Left colon (tissue), 2 donors: ENCODE data around the gene FRYL. TPM values are rescaled to one million over a fixed set of nuclear protein-coding genes. Genes with fewer than 3 reads are reported as not detected.
"Not testable (repeated sequence)": the region's sequence is repeated elsewhere in the genome, so short reads cannot be mapped to it uniquely, and the experiment has no call there.

ENCODE experiments used
- ATAC-seq: fragments of 200-7000 bp; cut with Tn5 transposase; one replicate; pipeline ENCODE4 v1.9.1; 2020; ENCODE audit warnings: mild to moderate bottlenecking, moderate library complexity
- DNase-seq, 2 donors: peaks; one replicate each; pipeline ENCODE4 v3.0.0-alpha.2; 2020
- intact Hi-C, 2 donors: fragments of 100-400 bp; cut with DNase I in 1 of 2; cut with micrococcal nuclease in 1 of 2; formaldehyde crosslinking; loops; one replicate each; pipeline versions ENCODE4 v1.11.2 to v1.14.0; 2022; cut with DNase I, micrococcal nuclease
- total RNA-seq, 2 donors: library from RNA; stranded (reverse); fragmentation: NEBNext Ultra II Directional; extraction: Animal tissue kit (Norgen Biotek cat#: 25700); gene quantifications; one replicate each; pipeline ENCODE4 v1.2.1, GENCODE V29; 2021
- donor health status: DM: no; HTN: no; CAD: no.
- donor health status: DM: yes; HTN: yes; CAD: no.

Gene FRYL
- total RNA-seq, 2 donors from 2014 or later: 288 to 437 TPM

- intact Hi-C loops, ATAC-seq, DNase-seq: not testable (repeated sequence)
These were observed 63.8 kb downstream of the FRYL start for GRCh38 chr4:48716285-48716684.

DNA sequence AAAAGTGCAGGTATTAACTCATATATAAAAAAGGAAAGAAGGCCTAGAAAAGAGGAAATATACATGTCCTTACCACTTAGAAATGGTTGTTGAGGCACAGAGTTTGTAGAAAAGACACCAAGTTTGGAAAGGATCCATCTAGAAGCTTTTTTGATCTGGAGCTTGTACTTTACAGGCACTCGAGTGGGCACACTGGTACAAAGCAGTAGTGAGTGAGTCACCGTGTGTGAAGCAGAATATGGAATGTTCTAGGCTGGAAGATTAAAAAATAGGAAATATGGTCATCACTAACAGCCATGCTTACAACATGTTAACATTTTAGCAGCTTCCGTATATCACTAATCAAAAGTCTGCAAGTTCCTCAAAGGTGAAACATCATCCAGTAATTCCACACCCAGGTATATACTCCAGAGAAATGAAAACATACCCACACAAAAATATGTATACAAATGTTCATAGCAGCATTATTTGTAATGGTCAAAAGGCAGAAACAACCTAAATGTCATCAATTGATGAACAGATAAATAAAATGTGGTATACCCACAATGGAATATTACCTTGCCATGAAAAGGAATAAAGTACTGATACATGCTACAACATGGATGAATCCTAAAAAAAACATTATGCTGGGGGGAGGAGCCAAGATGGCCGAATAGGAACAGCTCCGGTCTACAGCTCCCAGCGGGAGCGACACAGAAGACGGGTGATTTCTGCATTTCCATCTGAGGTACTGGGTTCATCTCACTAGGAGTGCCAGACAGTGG lies 69.5 kb downstream of the FRYL start:
- intact Hi-C loops: no loop called here

GRCh38 chr4:48709901-48710300 lies 70.2 kb downstream of the FRYL start:
- ATAC-seq (no peak), DNase-seq (no peak)
- intact Hi-C loops: no loop called here

More for the DNA sequence above, 69.5 kb downstream of the FRYL start:
- no peak for ATAC-seq
- no peak for DNase-seq

GRCh38 chr4:48708610-48709009 lies 71.5 kb downstream of the FRYL start:
- DNase-seq: no peak
- intact Hi-C loops: no loop called here
- no peak for ATAC-seq

DNA sequence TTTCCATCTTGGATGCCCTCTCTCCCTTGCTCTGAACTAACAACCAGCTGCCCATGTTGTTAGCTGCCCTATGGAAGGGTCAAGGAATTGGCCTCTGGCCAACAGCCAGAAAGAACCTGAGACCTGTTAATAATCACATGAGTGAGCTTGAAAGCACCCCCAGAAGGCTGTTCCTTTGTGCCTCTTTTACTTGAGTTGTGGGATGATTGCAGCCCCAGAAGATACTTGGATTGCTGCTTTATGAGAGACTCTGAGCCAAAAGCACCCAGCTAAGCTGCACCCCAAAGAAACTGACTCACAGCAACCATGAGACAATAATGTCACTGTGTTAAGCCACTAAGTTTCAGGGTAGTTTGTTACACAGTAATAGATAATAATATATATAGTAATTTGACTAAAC lies 73.3 kb downstream of the FRYL start:
- DNase-seq (no peak), ATAC-seq (no peak)
- intact Hi-C loops: no loop called here

DNA sequence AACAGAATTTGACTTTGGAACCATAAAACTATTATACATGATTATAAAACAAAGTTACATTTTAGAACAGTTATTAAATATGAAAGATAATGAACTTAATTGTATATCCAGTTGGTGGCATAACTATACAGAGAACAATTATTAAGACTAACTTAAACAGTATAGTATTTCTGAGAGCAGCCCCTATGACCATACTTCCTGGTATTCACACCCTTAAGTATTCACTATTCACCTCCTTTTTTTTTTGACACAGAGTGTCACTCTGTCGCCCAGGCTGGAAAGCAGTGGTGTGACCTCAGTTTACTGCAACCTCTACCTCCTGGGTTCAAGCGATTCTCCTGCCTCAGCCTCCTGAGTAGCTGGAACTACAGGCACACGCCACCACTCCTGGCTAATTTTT lies 74.5 kb downstream of the FRYL start:
- ATAC-seq (peak; percentile 49), DNase-seq (no peak)
- intact Hi-C loops: no loop called here

- no peak for ATAC-seq
- intact Hi-C loops: no loop called here
These were observed 75.8 kb downstream of the FRYL start for GRCh38 chr4:48704091-48704802.

GRCh38 chr4:48699475-48699874 lies 80.6 kb downstream of the FRYL start:
- intact Hi-C loops: loop anchor here in 1 of 2 donors (10.0 kb wide), 1 partner anchor 75 kb away; no protein-coding TSS in a partner anchor
- no peak for DNase-seq
- ATAC-seq: peak; percentile 37

More at GRCh38 chr4:48704091-48704802, 75.8 kb downstream of the FRYL start:
- DNase-seq: no peak

- DNase-seq (peak; percentile 50 to 52), ATAC-seq (peak; percentile 80)
- intact Hi-C loops: loop anchor here in 1 of 2 donors (10.0 kb wide), 1 partner anchor 77 kb away; no protein-coding TSS in a partner anchor
These were observed 81.8 kb downstream of the FRYL start for GRCh38 chr4:48698029-48698971.

DNA sequence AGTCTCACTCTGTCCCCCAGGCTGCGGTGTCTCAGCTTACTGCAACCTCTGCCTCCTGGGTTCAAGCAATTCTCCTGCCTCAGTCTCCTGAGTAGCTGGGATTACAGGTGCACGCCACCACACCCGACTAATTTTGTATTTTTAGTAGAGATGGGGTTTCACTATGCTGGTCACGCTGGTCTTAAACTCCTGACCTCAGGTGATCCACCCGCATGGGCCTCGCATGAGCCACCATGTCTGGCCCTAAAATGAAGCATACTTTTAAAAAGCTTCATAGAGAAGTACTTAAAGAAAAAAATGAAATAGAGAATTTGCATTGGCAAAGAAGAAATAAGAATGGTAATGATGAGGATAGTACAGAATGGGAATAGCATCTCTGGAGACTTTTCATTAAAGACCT lies 82.6 kb downstream of the FRYL start:
- intact Hi-C loops: loop anchor here in 1 of 2 donors (10.0 kb wide), 1 partner anchor 77 kb away; no protein-coding TSS in a partner anchor

DNA sequence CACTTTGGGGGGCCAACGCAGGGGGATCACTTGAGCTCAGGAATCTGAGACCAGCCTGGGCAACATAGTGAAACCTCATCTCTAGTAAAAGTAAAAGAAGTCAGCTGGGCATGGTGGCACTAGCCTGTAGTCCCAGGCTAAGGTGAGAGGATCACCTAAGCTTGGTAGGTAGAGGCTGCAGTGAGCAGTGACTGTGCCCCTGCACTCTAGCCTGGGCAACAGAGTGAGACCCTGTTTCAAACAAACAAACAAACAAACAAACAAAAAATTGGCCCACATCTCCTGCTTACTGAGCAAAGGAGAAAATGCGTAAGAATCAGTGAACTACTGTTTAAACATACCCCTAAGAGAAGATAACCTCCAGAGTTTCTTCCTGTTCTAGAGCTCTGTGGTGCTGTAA lies 85.3 kb downstream of the FRYL start:
- DNase-seq: no peak
- intact Hi-C loops: loop anchor here in 1 of 2 donors (10.0 kb wide), 1 partner anchor 80 kb away; no protein-coding TSS in a partner anchor
- no peak for ATAC-seq

More for the DNA sequence above, 82.6 kb downstream of the FRYL start:
- ATAC-seq, DNase-seq: not testable (repeated sequence)

- ATAC-seq (no peak), DNase-seq (no peak)
- intact Hi-C loops: loop anchor here in 1 of 2 donors (10.0 kb wide), 1 partner anchor 81 kb away; no protein-coding TSS in a partner anchor
These were observed 86.1 kb downstream of the FRYL start for GRCh38 chr4:48693856-48694574.

DNA sequence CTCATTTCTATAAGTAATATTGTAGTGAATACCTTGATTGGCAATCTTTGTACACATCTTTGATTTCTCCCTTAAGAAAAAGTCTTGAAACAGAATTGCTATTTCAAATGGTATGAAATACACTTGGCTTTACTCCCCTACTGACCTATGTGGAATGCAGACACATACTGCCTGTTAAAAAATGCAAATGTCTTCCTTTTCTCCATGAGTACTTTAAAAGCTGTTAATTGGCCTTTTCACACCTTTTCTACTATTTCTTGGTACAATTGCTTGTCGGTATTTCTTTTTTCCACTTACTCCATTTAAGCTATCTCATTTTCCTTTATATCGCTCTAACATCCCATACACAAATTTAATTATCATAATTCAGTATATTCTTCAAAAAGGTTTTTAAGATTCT lies 87.2 kb downstream of the FRYL start:
- intact Hi-C loops: loop anchor here in 1 of 2 donors (10.0 kb wide), 1 partner anchor 82 kb away; no protein-coding TSS in a partner anchor
- ATAC-seq: no peak
- DNase-seq: no peak

GRCh38 chr4:48692044-48692443 lies 88.0 kb downstream of the FRYL start:
- DNase-seq (no peak), ATAC-seq (no peak)
- intact Hi-C loops: loop anchor here in 1 of 2 donors (10.0 kb wide), 1 partner anchor 83 kb away; no protein-coding TSS in a partner anchor

DNA sequence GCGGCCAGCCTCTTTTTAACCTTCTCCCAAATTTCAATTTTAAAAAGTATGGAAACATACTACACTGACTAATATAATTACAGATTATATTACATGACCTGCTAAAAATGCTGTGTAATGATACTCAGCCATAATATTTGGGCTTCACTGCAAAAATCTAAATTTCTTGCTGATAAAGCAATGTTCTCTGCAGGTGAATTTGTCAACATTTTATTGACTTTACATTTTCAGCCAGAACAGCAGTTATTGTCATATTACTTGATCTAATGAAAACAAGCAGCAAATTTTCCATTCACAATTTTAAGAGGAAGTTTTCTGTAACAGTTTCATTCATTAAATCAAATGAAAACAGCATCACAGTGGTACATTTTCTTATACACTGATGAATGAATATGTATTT lies 91.1 kb downstream of the FRYL start:
- intact Hi-C loops: no loop called here
- DNase-seq (no peak), ATAC-seq (no peak)

GRCh38 chr4:48687313-48688051 lies 92.6 kb downstream of the FRYL start:
- no peak for ATAC-seq
- intact Hi-C loops: no loop called here
- no peak for DNase-seq

DNA sequence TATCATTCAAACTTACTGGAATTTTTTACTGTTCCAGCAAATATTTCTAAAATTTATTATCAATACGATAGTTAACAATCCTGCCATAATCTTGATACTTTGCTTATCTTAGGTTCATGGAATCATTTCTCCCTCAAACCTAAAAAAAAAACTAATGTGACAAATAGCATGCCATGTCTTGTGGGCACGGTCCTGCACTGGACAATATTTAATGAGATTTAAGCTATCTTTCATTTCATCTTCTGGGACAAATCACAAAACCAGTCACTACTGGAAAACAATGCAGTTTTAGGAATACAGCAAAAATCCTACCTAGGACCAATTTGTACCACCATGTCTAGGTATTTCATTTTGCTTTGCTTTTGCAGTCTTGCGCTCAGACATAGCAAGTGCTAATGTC lies 93.7 kb downstream of the FRYL start:
- no peak for DNase-seq
- intact Hi-C loops: no loop called here
- ATAC-seq: no peak
